ENCODE measurements around the gene CAPN14. TPM values are rescaled to one million over a fixed set of nuclear protein-coding genes. Genes with fewer than 3 reads are reported as not detected.

Gene CAPN14
- total RNA-seq, 2 experiments from 2014 or later = 0.20 to 0.30 TPM

DNA sequence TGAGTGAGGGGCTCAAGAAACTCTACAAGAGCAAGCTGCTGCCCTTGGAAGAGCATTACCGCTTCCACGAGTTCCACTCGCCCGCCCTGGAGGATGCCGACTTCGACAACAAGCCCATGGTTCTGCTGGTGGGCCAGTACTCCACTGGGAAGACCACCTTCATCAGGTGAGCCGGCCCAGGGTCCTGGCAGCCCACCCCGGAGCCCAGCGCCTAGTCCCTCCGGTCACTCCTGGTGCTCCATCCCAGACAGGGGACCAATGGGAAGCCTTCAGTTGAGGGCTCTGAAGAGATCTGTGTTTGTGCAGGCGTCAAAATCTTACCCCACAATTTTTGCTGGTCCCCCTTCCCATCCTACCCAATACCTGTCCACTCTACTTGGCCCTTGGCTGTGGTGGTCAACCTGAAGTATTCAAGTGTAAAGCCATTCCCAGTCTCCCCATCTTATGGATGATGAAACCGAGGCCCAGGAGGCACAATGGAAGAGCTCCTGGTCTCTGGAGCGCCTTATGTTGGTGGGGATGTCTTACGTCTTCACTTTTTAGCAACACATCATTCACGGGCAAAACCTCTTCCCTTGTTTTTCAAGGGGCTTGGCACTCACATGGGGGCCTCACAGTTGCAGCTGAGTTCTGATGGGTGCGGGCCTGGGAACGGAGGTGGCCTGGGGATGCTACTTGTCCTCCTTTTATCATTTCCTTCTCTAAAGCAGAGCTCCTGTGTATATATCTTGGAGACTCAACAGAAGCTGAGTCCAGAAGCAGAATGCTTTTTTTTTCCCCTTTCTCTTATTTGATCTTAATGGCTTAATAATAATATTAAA lies 17.6 kb upstream of the CAPN14 start:
- no peak overlapping the region for H3K27ac ChIP-seq (ENCODE audit: low read depth in 1 of 2, low read length in 2 of 2)
- H3K36me3 Mint-ChIP-seq (ENCODE audit: low read depth) = no peaks in the 10 kb centered on the region
- peaks cover 31% of the 10 kb centered on the region for H3K4me1 Mint-ChIP-seq (ENCODE audit: low read depth)
- H3K4me3 ChIP-seq (ENCODE audit: low read length) = peak overlapping the region; percentile 73
- TF ChIP-seq, protein P1, sequence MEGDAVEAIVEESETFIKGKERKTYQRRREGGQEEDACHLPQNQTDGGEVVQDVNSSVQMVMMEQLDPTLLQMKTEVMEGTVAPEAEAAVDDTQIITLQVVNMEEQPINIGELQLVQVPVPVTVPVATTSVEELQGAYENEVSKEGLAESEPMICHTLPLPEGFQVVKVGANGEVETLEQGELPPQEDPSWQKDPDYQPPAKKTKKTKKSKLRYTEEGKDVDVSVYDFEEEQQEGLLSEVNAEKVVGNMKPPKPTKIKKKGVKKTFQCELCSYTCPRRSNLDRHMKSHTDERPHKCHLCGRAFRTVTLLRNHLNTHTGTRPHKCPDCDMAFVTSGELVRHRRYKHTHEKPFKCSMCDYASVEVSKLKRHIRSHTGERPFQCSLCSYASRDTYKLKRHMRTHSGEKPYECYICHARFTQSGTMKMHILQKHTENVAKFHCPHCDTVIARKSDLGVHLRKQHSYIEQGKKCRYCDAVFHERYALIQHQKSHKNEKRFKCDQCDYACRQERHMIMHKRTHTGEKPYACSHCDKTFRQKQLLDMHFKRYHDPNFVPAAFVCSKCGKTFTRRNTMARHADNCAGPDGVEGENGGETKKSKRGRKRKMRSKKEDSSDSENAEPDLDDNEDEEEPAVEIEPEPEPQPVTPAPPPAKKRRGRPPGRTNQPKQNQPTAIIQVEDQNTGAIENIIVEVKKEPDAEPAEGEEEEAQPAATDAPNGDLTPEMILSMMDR (IDR thresholded peaks at IDR 0.05) = no peak
- DNase-seq = peak in 1 of 14 experiments; percentile 16
- no peaks in the 10 kb centered on the region for H3K36me3 ChIP-seq (ENCODE audit: insufficient read depth, low read length)
- intact Hi-C loops (cut with DNase I, micrococcal nuclease) = loop anchor here in 1 of 2 experiments (5.0 to 10.0 kb wide), 5 partner anchors 97 to 1080 kb away; partner anchors contain the start of genes SLC30A6 and SPAST
- H3K9me3 ChIP-seq (ENCODE audit: control insufficient read depth in 1 of 2, insufficient read depth in 1 of 2, low read length in 2 of 2) = no peaks in the 10 kb centered on the region
- CTCF ChIA-PET = no interaction called here
- H3K4me1 ChIP-seq (ENCODE audit: insufficient read depth, low read length) = peaks cover 20% of the 10 kb centered on the region
- no peak for ATAC-seq (ENCODE audit: poor library complexity)
- no peaks in the 10 kb centered on the region for H3K27me3 ChIP-seq (ENCODE audit: control insufficient read depth in 1 of 2, insufficient read depth in 2 of 2, low read length in 2 of 2)
- H3K4me3 Mint-ChIP-seq = peak overlapping the region; percentile 86
- H3K9me3 Mint-ChIP-seq = no peaks in the 10 kb centered on the region
- POLR2A ChIA-PET = no interaction called here
- H3K27ac Mint-ChIP-seq = peak overlapping the region; percentile 78
- peaks cover 5% of the 10 kb centered on the region for H3K27me3 Mint-ChIP-seq

DNA sequence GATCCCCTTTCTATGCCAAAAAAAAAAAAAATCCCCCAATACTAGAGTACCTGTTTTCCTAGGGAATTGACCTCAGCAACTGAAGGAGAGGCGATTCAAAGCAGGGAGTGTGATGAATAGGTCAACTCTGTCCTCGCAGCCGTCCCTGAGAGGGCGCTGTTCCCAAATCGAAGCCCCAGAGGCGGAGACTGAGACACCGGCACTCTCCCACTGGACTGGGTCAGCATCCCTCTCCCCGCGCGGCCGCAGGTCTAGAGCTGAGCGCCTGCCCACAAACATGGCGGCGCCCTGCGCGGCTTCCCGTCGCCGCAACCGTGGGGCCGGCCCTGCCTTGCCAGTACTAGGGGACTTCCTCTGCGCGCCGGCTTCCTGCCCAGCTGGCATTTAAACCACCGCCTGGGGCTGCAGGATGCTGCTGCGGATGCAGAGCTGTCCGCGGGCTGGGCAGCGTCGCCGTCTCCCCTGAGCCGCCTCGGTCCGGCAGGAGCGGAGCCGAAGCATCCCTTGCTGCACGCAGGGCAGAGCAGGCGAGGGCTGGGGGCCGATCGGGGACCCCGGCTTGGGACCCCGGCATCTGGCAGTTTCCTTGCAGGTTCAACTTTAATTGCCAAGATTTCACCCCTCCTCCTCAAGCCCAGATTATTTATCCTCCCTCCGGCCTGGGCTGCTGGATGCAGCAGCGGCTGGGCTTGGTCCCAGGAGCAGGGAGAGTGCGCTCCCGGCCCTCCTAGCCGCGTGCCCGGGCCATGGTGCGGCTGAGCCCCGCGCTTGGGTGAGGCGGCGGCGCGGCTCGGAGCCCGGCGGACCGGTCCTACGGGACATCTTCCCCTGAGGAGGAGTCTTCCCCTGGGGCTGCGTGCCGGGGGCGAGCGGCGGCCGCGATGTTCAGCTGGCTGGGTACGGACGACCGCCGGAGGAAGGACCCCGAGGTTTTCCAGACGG lies 16.7 kb upstream of the CAPN14 start, which contains the start of gene EHD3:
Gene EHD3 (plus strand): TSS at position 412 of the 942 bp plus-strand sequence. CDS start 470 bp downstream, at position 882.
- ChIA-PET POLR2A (no interaction called here), CTCF (interaction anchor here (0.6 to 1.0 kb wide), 2 partner anchors 522 to 990 kb away, joined by 4 read pairs; no protein-coding TSS in a partner anchor)
- ATAC-seq (ENCODE audit: poor library complexity) (peak; percentile 97), DNase-seq (peak; percentile 51 to 85 (median 71))
- intact Hi-C loops (cut with DNase I, micrococcal nuclease) = loop anchor here in 1 of 2 experiments (5.0 to 10.0 kb wide), 5 partner anchors 98 to 1079 kb away; partner anchors contain the start of genes SLC30A6 and SPAST
- Mint-ChIP-seq H3K9me3 (no peaks in the 10 kb centered on the region), H3K27me3 (peaks cover 9% of the 10 kb centered on the region), H3K36me3 (ENCODE audit: low read depth) (no peaks in the 10 kb centered on the region), H3K4me3 (peak within 1 kb of the TSS; percentile 86), H3K27ac (peak within 1 kb of the TSS; percentile 78), H3K4me1 (ENCODE audit: low read depth) (peaks cover 31% of the 10 kb centered on the region)
- TF ChIP-seq, protein P1 (IDR thresholded peaks at IDR 0.05) = no peak
- Histone ChIP-seq H3K36me3 (ENCODE audit: insufficient read depth, low read length) (no peaks in the 10 kb centered on the region), H3K9me3 (ENCODE audit: control insufficient read depth in 1 of 2, insufficient read depth in 1 of 2, low read length in 2 of 2) (no peaks in the 10 kb centered on the region), H3K4me3 (ENCODE audit: low read length) (peak within 1 kb of the TSS; percentile 73), H3K4me1 (ENCODE audit: insufficient read depth, low read length) (peaks cover 20% of the 10 kb centered on the region), H3K27ac (ENCODE audit: low read depth in 1 of 2, low read length in 2 of 2) (no peak within 1 kb of the TSS), H3K27me3 (ENCODE audit: control insufficient read depth in 1 of 2, insufficient read depth in 2 of 2, low read length in 2 of 2) (no peaks in the 10 kb centered on the region)

DNA sequence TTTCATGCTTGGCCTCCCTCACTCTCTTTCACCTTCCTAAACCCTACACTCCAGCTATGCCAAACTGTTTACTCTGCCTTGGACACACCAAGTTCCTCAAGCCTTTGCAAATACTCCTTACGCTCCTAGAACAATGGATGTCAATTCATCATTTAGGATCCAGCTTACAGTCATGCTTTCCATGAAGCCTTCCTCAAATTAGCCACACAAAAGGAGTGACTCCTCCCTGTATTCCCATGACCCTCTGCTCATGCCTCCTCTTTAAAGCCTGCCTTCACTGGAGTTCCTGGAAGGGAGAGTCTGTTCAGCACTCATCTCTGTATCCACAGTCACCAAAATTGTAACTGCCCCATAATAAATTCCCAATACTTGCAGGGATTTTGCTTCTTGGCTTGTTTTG lies 15.9 kb upstream of the CAPN14 start:
- no peaks in the 10 kb centered on the region for H3K36me3 Mint-ChIP-seq (ENCODE audit: low read depth)
- H3K27me3 Mint-ChIP-seq = peaks cover 10% of the 10 kb centered on the region
- CTCF ChIA-PET = interaction anchor here (0.6 to 1.0 kb wide), 2 partner anchors 522 to 990 kb away, joined by 4 read pairs; no protein-coding TSS in a partner anchor
- H3K27ac Mint-ChIP-seq = no peak overlapping the region
- POLR2A ChIA-PET = no interaction called here
- Histone ChIP-seq H3K9me3 (ENCODE audit: control insufficient read depth in 1 of 2, insufficient read depth in 1 of 2, low read length in 2 of 2) (no peaks in the 10 kb centered on the region), H3K4me1 (ENCODE audit: insufficient read depth, low read length) (peaks cover 20% of the 10 kb centered on the region), H3K4me3 (ENCODE audit: low read length) (peak overlapping the region; percentile 73), H3K36me3 (ENCODE audit: insufficient read depth, low read length) (no peaks in the 10 kb centered on the region), H3K27ac (ENCODE audit: low read depth in 1 of 2, low read length in 2 of 2) (no peak overlapping the region), H3K27me3 (ENCODE audit: control insufficient read depth in 1 of 2, insufficient read depth in 2 of 2, low read length in 2 of 2) (no peaks in the 10 kb centered on the region)
- TF ChIP-seq, protein P1 (IDR thresholded peaks at IDR 0.05) = no peak
- intact Hi-C loops (cut with DNase I, micrococcal nuclease) = loop anchor here in 1 of 2 experiments (5.0 to 10.0 kb wide), 5 partner anchors 99 to 1078 kb away; partner anchors contain the start of genes SLC30A6 and SPAST
- peak overlapping the region; percentile 82 for H3K4me3 Mint-ChIP-seq
- ATAC-seq (ENCODE audit: poor library complexity) = no peak
- no peaks in the 10 kb centered on the region for H3K9me3 Mint-ChIP-seq
- no peak for DNase-seq
- peaks cover 31% of the 10 kb centered on the region for H3K4me1 Mint-ChIP-seq (ENCODE audit: low read depth)
